Measurements from ENCODE around the gene DCAF11. TPM values are rescaled to one million over a fixed set of nuclear protein-coding genes. Genes with fewer than 3 reads are reported as not detected.

Gene DCAF11
- total RNA-seq, 1 donor from 2014 or later, result 112 TPM

GRCh38 chr14:24116128-24116814 is 1.7 kb downstream of the DCAF11 start:
- no peak for DNase-seq (ENCODE audit: low read depth)

DNA sequence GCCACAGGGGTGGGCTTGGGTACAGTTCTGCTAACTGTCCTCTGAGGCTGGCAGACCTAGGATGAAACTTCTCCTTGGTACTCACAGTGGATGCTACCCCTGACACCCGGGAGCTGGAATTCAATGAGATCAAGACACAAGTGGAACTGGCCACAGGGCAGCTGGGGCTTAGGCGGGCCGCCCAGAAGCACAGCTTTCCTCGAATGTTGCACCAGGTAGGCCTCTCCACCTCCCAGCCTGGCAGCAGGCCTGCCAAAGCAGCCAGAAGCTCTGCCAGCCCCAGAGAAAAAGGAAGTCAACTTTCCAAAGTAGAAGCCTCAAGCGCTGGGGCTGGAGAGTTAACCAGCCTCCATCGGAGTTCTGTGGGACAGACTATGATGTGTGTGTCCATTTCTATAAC is 2.6 kb downstream of the DCAF11 start:
- no peak for DNase-seq (ENCODE audit: low read depth)

- DNase-seq (ENCODE audit: low read depth), result no peak
Observed at GRCh38 chr14:24119691-24120090, 5.1 kb downstream of the DCAF11 start.

DNA sequence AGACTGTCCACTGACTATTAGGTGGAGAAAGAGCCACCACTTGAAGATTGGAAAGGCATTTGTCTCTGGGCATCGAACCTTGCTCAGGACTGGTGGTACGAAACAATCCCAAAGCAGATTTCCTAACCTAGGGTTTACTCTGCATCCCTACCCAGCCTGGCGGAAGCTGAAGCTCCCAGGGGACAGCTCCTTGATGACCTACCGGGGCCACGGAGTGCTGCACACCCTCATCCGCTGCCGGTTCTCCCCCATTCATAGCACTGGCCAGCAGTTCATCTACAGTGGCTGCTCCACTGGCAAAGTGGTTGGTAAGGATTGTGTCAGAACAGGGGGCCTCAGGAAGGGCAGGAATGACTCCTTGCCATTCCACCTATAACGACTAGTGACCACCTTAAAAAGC is 6.6 kb downstream of the DCAF11 start:
- no peak for DNase-seq (ENCODE audit: low read depth)

DNA sequence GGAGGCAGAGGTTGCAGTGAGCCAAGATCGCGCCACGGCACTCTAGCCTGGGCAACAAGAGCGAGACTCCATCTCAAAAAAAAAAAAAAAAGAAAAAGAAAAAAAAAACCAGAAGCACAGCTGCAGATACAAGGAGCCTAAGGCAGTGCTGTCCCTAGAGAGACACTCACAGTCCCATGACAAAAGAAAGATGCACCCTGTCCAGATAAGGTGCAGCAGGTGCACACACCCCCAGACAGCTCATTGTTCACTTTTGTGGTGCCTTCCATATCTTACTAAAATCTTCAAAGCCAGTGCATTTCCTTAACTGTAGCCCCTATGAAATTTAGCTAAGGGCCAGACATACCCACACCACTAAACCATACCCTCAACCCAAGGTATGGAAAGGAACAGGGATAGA is 7.8 kb downstream of the DCAF11 start:
- DNase-seq (ENCODE audit: low read depth), result no peak

DNA sequence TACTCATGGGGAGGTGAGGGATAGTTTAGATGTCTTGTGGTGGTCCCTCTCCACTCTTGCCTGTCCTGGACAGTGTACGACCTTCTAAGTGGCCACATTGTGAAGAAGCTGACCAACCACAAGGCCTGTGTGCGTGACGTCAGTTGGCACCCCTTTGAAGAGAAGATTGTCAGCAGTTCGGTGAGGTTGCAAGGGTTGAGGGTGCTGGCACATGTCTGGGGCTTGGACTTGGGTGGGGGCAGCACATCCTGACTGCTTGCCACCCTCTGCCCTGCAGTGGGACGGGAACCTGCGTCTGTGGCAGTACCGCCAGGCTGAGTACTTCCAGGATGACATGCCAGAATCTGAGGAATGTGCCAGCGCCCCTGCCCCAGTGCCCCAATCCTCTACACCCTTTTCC is 8.3 kb downstream of the DCAF11 start:
- no peak for DNase-seq (ENCODE audit: low read depth)

DNA sequence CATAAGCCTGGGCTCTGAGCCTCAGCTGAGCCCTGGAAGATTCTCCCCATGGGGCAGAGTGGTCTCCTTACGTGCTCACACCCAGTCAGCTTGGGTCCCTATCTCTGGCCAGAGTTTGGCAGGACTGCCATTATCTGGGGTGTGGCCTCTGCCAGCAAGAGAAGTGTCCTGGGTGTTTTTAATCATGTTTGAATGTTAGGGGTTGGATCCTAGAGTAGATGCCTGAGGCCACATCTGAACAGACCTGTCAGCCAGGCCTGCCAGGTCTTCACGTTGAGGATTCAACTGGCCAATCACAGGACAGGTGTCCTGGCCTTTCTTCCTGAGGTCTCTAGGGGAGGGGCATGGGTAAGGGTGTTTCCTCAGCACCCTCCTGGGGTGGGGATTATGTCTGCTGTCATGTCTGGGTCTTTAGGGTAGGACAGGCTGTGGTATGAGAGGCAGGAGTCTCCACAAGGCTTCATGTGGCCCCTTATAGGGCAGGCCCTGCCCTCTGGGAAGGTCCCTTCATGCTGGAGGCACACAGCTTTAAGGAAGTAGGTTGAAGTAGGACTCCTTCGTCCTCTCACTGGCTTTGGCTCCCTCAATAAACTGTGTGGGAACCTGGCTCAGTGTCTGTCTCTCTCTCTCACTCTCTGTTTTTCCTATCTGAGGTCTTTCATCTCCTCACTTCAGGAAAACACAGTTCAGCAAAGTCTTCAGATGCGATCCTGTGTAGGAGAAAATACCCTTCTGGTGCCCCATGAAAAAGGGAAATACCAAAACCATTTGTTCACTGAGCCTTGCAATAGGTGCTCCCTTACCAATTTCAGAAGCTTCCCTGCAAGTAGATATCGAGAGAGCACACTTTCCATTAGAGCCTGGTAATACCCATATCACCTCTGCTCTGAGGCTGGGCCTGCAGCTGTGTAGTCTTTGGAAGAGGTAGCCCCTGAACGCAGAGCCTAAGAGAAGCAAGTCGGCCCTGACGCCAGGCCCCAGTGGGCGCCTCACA is 9.1 kb downstream of the DCAF11 start:
- DNase-seq (ENCODE audit: low read depth), result no peak

DNA sequence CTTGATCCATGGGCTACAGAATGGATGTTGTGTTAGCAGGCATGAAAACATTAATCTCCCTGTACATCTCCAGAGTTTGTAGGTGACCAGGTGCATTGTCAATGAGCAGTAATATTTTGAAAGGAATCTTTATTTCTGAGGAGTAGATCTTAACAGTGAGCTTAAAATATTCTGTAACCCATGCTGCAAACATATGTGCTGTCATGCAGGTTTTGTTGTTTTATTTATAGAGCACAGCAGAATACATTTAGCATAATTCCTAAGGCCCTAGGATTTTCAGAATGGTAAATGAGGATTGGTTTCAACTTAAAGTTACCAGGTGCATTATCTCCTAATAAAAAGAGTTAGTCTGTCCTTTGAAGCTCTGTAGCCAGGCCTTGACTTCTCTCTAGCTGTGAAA is 12.4 kb downstream of the DCAF11 start:
- no peak for DNase-seq (ENCODE audit: low read depth)

DNA sequence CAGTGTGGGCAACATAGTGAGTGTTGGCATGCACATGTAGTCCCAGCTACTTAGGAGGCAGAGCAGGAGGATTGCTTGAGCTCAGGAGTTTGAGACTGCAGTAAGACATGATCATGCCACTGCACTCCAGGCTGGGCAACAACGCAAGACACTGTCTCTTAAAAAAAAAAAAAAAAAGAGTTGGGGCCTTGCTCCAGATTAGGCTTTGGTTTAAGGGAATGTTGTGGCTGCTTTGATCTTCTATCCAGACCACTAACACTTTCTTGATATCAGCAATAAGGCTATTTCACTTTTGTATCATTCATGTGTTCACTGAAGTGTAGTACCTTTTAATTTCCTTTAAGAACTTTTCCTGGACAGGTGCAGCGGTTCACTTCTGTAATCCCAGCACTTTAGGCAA is 13.1 kb downstream of the DCAF11 start:
- no peak for DNase-seq (ENCODE audit: low read depth)

DNA sequence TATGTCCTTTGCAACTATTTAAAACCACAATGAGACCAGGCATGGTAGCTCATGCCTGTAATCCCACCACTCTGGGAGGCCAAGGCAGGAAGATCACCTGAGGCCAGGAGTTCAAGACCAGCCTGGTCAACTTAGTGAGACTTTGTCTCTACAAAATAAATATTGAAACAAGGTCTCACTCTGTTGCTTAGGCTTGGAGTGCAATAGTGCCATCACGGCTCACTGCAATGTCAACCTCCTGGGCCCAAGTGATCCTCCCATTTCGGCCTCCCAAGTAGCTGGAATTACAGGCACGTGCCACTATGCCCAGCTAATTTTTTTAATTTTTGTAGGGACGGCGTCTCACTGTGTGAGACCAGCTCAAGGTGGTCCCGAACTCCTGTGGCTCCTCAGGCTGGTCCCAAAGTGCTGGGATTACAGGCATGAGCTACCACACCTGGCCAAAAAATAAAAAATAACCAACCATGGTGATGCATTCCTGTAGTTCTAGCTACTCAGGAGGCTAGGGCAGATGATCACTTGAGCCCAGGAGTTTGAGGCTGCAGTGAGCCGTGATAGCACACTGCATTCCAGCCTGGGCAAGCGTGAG is 14.9 kb downstream of the DCAF11 start:
- no peak for DNase-seq (ENCODE audit: low read depth)

DNA sequence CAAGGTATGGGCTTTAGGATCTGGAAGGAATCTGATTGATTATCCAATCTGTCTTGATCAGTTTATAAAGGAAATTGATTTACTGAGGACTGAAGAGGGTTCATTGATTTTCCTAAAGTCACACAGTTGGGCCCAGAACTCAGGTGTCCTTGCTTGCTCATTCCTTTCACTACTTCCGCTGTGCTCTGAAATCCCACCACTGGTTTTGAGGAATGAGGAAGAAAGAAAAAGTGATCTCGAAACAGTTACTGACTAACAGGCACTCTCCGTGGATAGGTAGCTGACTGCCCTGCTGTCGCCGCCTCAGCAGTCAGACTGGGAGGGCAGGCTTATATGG is 15.8 kb downstream of the DCAF11 start, which contains the start of gene FITM1:
FITM1 (plus strand) TSS at position 280 of the 337 bp plus-strand sequence. CDS start 905 bp downstream, outside the sequence.
- DNase-seq (ENCODE audit: low read depth), result no peak

GRCh38 chr14:24130717-24131548 is 16.4 kb downstream of the DCAF11 start:
- peak; percentile 96 for DNase-seq (ENCODE audit: low read depth)

- DNase-seq (ENCODE audit: low read depth), result peak; percentile 59
Observed at GRCh38 chr14:24131549-24131966, 17.0 kb downstream of the DCAF11 start.

- DNase-seq (ENCODE audit: low read depth), result no peak
Observed at GRCh38 chr14:24132061-24132685, 17.6 kb downstream of the DCAF11 start.

- DNase-seq (ENCODE audit: low read depth), result no peak
Observed at GRCh38 chr14:24132976-24133375, 18.4 kb downstream of the DCAF11 start.

DNA sequence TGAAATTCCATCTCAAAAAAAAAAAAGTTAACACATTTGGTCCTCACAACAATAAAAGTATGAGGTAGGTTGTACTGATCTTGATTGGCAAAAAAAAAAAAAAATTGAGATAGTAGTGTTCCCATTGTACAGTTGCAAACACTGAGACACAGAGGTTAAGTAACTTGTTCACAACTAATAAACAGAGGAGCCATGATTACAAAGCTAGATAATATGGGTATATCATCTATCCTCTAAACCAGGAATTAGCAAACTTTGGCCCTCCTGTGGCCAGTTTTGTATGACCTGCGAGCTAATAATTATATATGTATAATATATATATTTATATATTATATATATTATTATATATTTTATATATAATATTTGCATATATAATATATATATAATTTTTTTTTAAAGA is 19.2 kb downstream of the DCAF11 start:
- no peak for DNase-seq (ENCODE audit: low read depth)

DNA sequence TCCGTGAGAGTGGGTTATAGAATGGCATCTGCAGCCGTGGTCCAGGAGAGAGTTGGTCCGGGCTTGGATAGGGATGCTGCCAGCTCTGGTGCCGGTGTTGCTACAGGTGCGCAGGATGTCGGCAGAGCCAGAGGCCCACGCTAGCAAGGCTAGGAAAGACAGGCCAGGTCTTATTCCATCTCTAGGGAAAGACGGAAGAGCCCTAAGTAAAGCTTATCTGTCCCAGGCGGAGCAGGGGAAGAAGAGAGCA is 20.9 kb downstream of the DCAF11 start:
- peak; percentile 44 for DNase-seq (ENCODE audit: low read depth)

DNA sequence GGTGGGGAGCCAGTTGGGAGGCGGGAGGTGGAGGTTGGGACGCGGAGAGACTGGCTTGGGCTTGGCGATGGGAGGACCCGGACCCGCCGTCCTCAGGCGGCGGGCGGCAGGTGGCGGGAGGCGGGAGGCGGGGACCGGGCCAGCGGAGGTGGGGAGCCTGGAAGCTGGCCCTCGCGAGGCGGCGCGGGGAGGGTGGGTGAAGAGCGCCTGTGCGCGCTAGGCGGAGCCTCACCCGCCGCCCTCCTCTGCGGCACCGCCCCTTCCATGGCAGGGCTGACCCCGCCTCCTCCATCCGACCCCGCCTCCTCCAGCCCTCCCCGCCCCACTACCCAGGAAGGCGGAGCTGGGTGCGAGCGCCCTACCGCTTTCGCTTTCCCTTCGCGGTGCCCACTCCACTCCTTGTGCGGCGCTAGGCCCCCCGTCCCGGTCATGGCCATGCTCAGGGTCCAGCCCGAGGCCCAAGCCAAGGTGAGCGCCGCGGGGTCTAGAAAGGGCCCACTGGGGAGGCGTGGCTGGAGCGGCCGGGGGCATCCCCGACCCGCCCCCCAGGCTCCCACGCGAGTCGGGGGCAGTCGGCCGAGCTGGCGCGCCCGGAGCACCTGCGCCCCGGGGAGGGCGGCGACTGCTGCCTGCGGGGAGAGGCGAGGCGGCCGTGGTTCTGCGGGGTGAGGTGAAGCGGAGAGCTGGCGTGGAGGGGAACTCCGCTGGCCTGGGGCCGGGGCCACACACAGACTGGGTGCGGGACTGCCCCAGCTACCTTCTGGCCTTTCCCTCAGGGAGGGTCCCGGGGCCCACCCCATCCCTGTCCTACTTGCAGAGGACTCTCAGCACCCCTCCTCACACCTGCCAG is 21.5 kb downstream of the DCAF11 start, which contains the start of gene PSME1:
PSME1 (plus strand) TSS at position 361 of the 850 bp plus-strand sequence; CDS start at position 430, 69 bp downstream.
- DNase-seq (ENCODE audit: low read depth), result peak; percentile 91

DNA sequence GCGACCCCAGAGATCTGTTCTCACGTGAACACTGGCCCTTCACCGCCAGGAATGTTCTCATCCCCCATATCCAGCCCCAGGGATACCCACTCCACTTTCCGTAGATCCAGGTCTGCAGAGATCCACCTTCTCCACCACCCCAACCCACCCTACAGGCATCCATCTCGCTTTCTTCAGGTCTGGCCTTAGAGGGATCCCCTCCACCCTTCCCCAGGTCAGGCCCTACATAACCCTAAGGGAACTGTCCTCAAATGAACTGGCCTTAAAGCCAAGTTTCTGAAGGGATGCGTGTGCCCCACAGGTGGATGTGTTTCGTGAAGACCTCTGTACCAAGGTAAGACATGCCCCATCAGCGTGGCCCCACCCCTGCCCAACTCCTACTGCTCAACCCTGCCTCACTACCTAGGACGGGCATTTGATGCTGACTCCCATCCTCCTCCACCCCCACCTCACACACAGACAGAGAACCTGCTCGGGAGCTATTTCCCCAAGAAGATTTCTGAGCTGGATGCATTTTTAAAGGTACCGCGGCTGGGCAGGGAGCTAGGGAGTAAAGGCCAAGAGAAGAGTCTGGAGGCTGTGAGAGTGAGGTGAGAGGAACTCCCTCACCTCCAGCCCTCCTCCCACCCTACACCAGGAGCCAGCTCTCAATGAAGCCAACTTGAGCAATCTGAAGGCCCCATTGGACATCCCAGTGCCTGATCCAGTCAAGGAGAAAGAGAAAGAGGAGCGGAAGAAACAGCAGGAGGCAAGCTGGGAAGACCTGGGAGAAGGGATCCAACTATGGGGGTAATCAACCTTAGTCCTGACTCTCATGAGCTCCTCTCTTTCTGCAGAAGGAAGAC is 22.3 kb downstream of the DCAF11 start:
- DNase-seq (ENCODE audit: low read depth), result no peak
